GM23338 (cell line): ENCODE results near the gene KIF18A. TPM values are rescaled to one million over a fixed set of nuclear protein-coding genes. Genes with fewer than 3 reads are reported as not detected.
A peak's percentile ranks its signal among the peaks of the same experiment; 100 is the strongest.

Source experiments
- ATAC-seq: fragments of 200-7000 bp; cut with Tn5 transposase; 3 replicates; pipeline ENCODE4 v1.9.1; 2020
- DNase-seq: peaks from one replicate; pipeline ENCODE4 v3.0.0-alpha.2; 2015; ENCODE audit warnings: low spot score
- H2AFZ ChIP-seq: fragments of 200-600 bp; sonication (generic); 2 replicates; pipeline ENCODE4 v1.8.0; 2016; ENCODE audit warnings: antibody characterized with exemption, mild to moderate bottlenecking, moderate library complexity
- H3F3A ChIP-seq: fragments of 200-600 bp; sonication (generic); replicated peaks from 2 replicates; pipeline ENCODE4 v1.8.0; 2017; ENCODE audit warnings: antibody characterized with exemption, mixed run types, low read depth
- H3K27ac ChIP-seq: fragments of 200-600 bp; sonication (generic); 2 replicates; pipeline ENCODE4 v1.6.1; 2016; ENCODE audit warnings: low read depth
- H3K27me3 ChIP-seq: fragments of 200-600 bp; sonication (generic); 2 replicates; pipeline ENCODE4 v1.8.0; 2016; ENCODE audit warnings: mild to moderate bottlenecking, mixed run types, moderate library complexity; ENCODE audit not compliant: insufficient read depth
- H3K36me3 ChIP-seq: fragments of 200-600 bp; sonication (generic); 2 replicates; pipeline ENCODE4 v1.8.0; 2016; ENCODE audit warnings: mild to moderate bottlenecking; ENCODE audit not compliant: insufficient read depth
- H3K4me1 ChIP-seq: fragments of 200-600 bp; sonication (generic); 2 replicates; pipeline ENCODE4 v1.8.0; 2016; ENCODE audit warnings: mild to moderate bottlenecking, moderate library complexity; ENCODE audit not compliant: insufficient read depth
- H3K4me2 ChIP-seq: fragments of 200-600 bp; sonication (generic); 2 replicates; pipeline ENCODE4 v1.7.1; 2017; ENCODE audit warnings: mixed run types
- H3K4me3 ChIP-seq: fragments of 200-600 bp; sonication (generic); 2 replicates; pipeline ENCODE4 v1.6.1; 2016; ENCODE audit warnings: mixed run types
- H3K79me2 ChIP-seq: fragments of 200-600 bp; sonication (generic); replicated peaks from 2 replicates; pipeline ENCODE4 v1.8.0; 2017; ENCODE audit warnings: mild to moderate bottlenecking; ENCODE audit not compliant: insufficient read depth
- H3K9me2 ChIP-seq: fragments of 200-600 bp; sonication (generic); 2 replicates; pipeline ENCODE4 v1.8.0; 2017; ENCODE audit not compliant: insufficient read depth
- H4K20me1 ChIP-seq: fragments of 200-600 bp; sonication (generic); replicated peaks from 2 replicates; pipeline ENCODE4 v1.8.0; 2017; ENCODE audit warnings: mild to moderate bottlenecking; ENCODE audit not compliant: insufficient read depth
- H3K27ac Mint-ChIP-seq: 2 replicates; pipeline ENCODE4 v1.8.0; 2020; ENCODE audit warnings: inconsistent platforms, mild to moderate bottlenecking, moderate library complexity, mixed read lengths
- H3K27me3 Mint-ChIP-seq: 3 replicates; pipeline ENCODE4 v1.8.0; 2022; ENCODE audit warnings: low read depth, mild to moderate bottlenecking, moderate library complexity, mixed read lengths, inconsistent platforms; ENCODE audit not compliant: insufficient read depth, poor library complexity
- H3K36me3 Mint-ChIP-seq: 3 replicates; pipeline ENCODE4 v1.8.0; 2021; ENCODE audit warnings: low read depth, mild to moderate bottlenecking, inconsistent platforms, moderate library complexity, mixed read lengths
- H3K4me1 Mint-ChIP-seq: 3 replicates; pipeline ENCODE4 v1.8.0; 2020; ENCODE audit warnings: mild to moderate bottlenecking, inconsistent platforms, mixed read lengths
- H3K4me3 Mint-ChIP-seq: 3 replicates; pipeline ENCODE4 v1.8.0; 2021; ENCODE audit warnings: moderate library complexity, mild to moderate bottlenecking, inconsistent platforms, mixed read lengths
- H3K9me3 Mint-ChIP-seq: 3 replicates; pipeline ENCODE4 v1.8.0; 2020; ENCODE audit warnings: moderate library complexity, mild to moderate bottlenecking, inconsistent platforms, mixed read lengths
- EZH2 ChIP-seq: fragments of 200-600 bp; sonication (generic); IDR thresholded peaks from one replicate; pipeline ENCODE4 v1.8.0; 2017; ENCODE audit warnings: antibody characterized with exemption, mild to moderate bottlenecking, low read depth; ENCODE audit not compliant: unreplicated experiment
- EZH2phosphoT487 ChIP-seq: fragments of 200-600 bp; sonication (generic); IDR thresholded peaks from one replicate; pipeline ENCODE4 v1.8.1; 2018; ENCODE audit warnings: antibody characterized with exemption; ENCODE audit not compliant: unreplicated experiment
- ZNF331 ChIP-seq: fragments of 250-450 bp; sonication (Bioruptor Pico); IDR thresholded peaks from 2 replicates; pipeline ENCODE4 v1.5.0; 2020; ENCODE audit warnings: low read depth, mild to moderate bottlenecking, moderate library complexity
- polyA plus RNA-seq: library from polyadenylated mRNA; unstranded; fragments of >200 nt; fragmentation: Nextera tagmentation; extraction: Ambion mirVana; gene quantifications from 2 replicates; pipeline ENCODE4 v1.2.1, GENCODE V29; 2016
- total RNA-seq: library from RNA; depleted of rRNA; stranded (reverse); fragments of >200 nt; shearing (Covaris generic); gene quantifications from 2 replicates; pipeline ENCODE4 v1.2.3, GENCODE V29; 2014
- TF ChIP-seq, protein P1 (sequence below): fragments of 250-450 bp; sonication (Bioruptor Pico); IDR thresholded peaks from 2 replicates; pipeline ENCODE4 v1.5.0; 2020; ENCODE audit warnings: mild to moderate bottlenecking, moderate library complexity

KIF18A gene
- total and polyA plus RNA-seq, 2 experiments from 2014 or later = 22.2 to 26.5 TPM

DNA sequence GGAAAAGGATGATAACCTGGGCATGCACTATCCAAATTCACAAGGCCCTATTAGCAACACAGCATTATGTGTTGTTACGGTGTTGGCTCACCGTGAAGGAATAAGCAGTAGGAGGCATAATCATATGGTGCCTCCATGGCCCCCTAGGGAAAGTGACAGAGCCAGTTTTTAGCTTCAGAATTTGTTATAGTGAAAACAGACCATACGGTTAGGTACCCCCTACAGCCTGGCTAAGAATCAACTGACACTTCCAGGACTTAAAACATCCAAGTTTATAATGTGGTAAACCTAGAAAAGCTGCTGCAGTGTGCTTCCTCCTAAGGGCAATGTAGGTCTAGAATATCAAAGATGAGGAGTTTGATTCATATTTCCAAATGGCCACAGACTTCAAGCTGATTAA lies 30.4 kb downstream of the KIF18A start:
- no peak overlapping the region for H3K4me3 Mint-ChIP-seq

DNA sequence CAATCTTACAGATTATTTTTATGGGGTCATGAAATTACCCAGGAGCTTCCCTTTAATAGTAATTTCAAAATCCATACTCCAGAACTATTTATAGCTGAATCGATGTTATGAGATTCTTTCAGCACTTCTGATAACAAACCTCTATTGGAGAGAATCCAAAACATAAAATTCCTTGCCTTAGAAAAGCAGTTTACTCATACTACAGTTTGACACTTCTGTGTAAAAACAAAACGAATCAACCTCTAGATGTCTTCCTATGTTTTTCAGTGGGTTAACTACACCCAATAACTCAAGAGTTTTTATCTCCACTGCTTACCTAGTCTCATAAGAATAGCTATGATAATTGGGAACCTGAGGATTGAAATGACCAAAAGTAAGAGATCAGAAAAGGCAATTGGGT lies 35.6 kb downstream of the KIF18A start:
- no peaks in the 10 kb centered on the region for H3K4me1 ChIP-seq
- Mint-ChIP-seq H3K4me1 (no peaks in the 10 kb centered on the region), H3K36me3 (peaks cover 10% of the 10 kb centered on the region; the same call in 1 of the 3 replicates), H3K27me3 (no peaks in the 10 kb centered on the region), H3K4me3 (no peak overlapping the region), H3K9me3 (no peaks in the 10 kb centered on the region), H3K27ac (peak overlapping the region; percentile 54; the same call in 1 of the 2 replicates)
- DNase-seq (no peak), ATAC-seq (no peak)
- peaks cover 6% of the 10 kb centered on the region for H3K36me3 ChIP-seq
- no peaks in the 10 kb centered on the region for H3K9me2 ChIP-seq
- TF ChIP-seq, protein P1, sequence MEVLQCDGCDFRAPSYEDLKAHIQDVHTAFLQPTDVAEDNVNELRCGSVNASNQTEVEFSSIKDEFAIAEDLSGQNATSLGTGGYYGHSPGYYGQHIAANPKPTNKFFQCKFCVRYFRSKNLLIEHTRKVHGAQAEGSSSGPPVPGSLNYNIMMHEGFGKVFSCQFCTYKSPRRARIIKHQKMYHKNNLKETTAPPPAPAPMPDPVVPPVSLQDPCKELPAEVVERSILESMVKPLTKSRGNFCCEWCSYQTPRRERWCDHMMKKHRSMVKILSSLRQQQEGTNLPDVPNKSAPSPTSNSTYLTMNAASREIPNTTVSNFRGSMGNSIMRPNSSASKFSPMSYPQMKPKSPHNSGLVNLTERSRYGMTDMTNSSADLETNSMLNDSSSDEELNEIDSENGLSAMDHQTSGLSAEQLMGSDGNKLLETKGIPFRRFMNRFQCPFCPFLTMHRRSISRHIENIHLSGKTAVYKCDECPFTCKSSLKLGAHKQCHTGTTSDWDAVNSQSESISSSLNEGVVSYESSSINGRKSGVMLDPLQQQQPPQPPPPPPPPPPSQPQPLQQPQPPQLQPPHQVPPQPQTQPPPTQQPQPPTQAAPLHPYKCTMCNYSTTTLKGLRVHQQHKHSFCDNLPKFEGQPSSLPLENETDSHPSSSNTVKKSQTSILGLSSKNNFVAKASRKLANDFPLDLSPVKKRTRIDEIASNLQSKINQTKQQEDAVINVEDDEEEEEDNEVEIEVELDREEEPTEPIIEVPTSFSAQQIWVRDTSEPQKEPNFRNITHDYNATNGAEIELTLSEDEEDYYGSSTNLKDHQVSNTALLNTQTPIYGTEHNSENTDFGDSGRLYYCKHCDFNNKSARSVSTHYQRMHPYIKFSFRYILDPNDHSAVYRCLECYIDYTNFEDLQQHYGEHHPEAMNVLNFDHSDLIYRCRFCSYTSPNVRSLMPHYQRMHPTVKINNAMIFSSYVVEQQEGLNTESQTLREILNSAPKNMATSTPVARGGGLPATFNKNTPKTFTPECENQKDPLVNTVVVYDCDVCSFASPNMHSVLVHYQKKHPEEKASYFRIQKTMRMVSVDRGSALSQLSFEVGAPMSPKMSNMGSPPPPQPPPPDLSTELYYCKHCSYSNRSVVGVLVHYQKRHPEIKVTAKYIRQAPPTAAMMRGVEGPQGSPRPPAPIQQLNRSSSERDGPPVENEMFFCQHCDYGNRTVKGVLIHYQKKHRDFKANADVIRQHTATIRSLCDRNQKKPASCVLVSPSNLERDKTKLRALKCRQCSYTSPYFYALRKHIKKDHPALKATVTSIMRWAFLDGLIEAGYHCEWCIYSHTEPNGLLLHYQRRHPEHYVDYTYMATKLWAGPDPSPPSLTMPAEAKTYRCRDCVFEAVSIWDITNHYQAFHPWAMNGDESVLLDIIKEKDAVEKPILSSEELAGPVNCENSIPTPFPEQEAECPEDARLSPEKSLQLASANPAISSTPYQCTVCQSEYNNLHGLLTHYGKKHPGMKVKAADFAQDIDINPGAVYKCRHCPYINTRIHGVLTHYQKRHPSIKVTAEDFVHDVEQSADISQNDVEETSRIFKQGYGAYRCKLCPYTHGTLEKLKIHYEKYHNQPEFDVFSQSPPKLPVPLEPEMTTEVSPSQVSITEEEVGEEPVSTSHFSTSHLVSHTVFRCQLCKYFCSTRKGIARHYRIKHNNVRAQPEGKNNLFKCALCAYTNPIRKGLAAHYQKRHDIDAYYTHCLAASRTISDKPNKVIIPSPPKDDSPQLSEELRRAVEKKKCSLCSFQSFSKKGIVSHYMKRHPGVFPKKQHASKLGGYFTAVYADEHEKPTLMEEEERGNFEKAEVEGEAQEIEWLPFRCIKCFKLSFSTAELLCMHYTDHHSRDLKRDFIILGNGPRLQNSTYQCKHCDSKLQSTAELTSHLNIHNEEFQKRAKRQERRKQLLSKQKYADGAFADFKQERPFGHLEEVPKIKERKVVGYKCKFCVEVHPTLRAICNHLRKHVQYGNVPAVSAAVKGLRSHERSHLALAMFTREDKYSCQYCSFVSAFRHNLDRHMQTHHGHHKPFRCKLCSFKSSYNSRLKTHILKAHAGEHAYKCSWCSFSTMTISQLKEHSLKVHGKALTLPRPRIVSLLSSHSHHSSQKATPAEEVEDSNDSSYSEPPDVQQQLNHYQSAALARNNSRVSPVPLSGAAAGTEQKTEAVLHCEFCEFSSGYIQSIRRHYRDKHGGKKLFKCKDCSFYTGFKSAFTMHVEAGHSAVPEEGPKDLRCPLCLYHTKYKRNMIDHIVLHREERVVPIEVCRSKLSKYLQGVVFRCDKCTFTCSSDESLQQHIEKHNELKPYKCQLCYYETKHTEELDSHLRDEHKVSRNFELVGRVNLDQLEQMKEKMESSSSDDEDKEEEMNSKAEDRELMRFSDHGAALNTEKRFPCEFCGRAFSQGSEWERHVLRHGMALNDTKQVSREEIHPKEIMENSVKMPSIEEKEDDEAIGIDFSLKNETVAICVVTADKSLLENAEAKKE (CRISPR knock-in tag) = no peak
- no peak for TF ChIP-seq ZNF331 (CRISPR knock-in tag)
- TF ChIP-seq EZH2phosphoT487 = no peak
- H4K20me1 ChIP-seq = no peaks in the 10 kb centered on the region; the same call in 1 of the 2 replicates
- H3K27ac ChIP-seq = no peak overlapping the region
- no peak overlapping the region for H3K4me3 ChIP-seq
- H3K4me2 ChIP-seq = no peak overlapping the region
- no peaks in the 10 kb centered on the region for H3F3A ChIP-seq
- no peak overlapping the region for H2AFZ ChIP-seq
- no peaks in the 10 kb centered on the region for H3K27me3 ChIP-seq
- no peaks in the 10 kb centered on the region for H3K79me2 ChIP-seq

More for the DNA sequence above, 30.4 kb downstream of the KIF18A start:
- H3K4me2 ChIP-seq = no peak overlapping the region
- no peaks in the 10 kb centered on the region for H3K79me2 ChIP-seq
- Mint-ChIP-seq H3K27me3 (no peaks in the 10 kb centered on the region), H3K36me3 (peaks cover 18% of the 10 kb centered on the region; the same call in 2 of the 3 replicates), H3K9me3 (no peaks in the 10 kb centered on the region), H3K4me1 (no peaks in the 10 kb centered on the region), H3K27ac (no peak overlapping the region)
- H3K4me1 ChIP-seq = no peaks in the 10 kb centered on the region
- DNase-seq (no peak), ATAC-seq (no peak)
- TF ChIP-seq EZH2phosphoT487 = no peak
- TF ChIP-seq EZH2 = no peak
- H3K36me3 ChIP-seq = peaks cover 23% of the 10 kb centered on the region
- H3K4me3 ChIP-seq = no peak overlapping the region
- no peak overlapping the region for H3K27ac ChIP-seq
- no peaks in the 10 kb centered on the region for H3K9me2 ChIP-seq
- no peak overlapping the region for H2AFZ ChIP-seq
- H3K27me3 ChIP-seq = no peaks in the 10 kb centered on the region
- H4K20me1 ChIP-seq = no peaks in the 10 kb centered on the region; the same call in 1 of the 2 replicates
- H3F3A ChIP-seq = no peaks in the 10 kb centered on the region
